Measurements from ENCODE around the gene QSOX1.

The QSOX1 gene

GRCh38 chr1:180215856-180216625, 61.4 kb downstream of the QSOX1 start:
- peaks cover 19% of the 10 kb centered on the region for H3K27me3 ChIP-seq (ENCODE audit: insufficient read depth, insufficient read length)
- no peak for DNase-seq (ENCODE audit: low read depth, low spot score)

GRCh38 chr1:180217006-180217405, 62.3 kb downstream of the QSOX1 start:
- no peaks in the 10 kb centered on the region; the same call in 1 of the 2 replicates for H3K9me3 ChIP-seq (ENCODE audit: insufficient read depth, low read length)
- H3K27me3 ChIP-seq (ENCODE audit: insufficient read depth, insufficient read length), result peaks cover 24% of the 10 kb centered on the region
- H3K4me1 ChIP-seq (ENCODE audit: insufficient read depth, insufficient read length), result no peaks in the 10 kb centered on the region
- TF ChIP-seq ZNF274 (IDR thresholded peaks at IDR 0.05; ENCODE audit: low read depth, low read length), result no peak
- no peak for TF ChIP-seq YY1 (IDR thresholded peaks at IDR 0.05; ENCODE audit: insufficient read depth, insufficient read length)
- no peaks in the 10 kb centered on the region for H3K36me3 ChIP-seq (ENCODE audit: insufficient read depth, insufficient read length, low read length)
- no peak overlapping the region for H3K4me3 ChIP-seq (ENCODE audit: insufficient read length, low read depth)
- H3K9ac ChIP-seq (ENCODE audit: insufficient read length, low read depth), result no peak overlapping the region
- no peak for DNase-seq (ENCODE audit: low read depth, low spot score)

More at GRCh38 chr1:180215856-180216625, 61.4 kb downstream of the QSOX1 start:
- no peak overlapping the region for H3K4me3 ChIP-seq (ENCODE audit: insufficient read length, low read depth)
- no peak for TF ChIP-seq SUZ12 (IDR thresholded peaks at IDR 0.05; ENCODE audit: extremely low read depth, insufficient read depth, insufficient read length)
- no peak for TF ChIP-seq YY1 (IDR thresholded peaks at IDR 0.05; ENCODE audit: insufficient read depth, insufficient read length)
- TF ChIP-seq ZNF274 (IDR thresholded peaks at IDR 0.05; ENCODE audit: low read depth, low read length), result no peak
- H3K4me1 ChIP-seq (ENCODE audit: insufficient read depth, insufficient read length), result no peaks in the 10 kb centered on the region
- H3K9me3 ChIP-seq (ENCODE audit: insufficient read depth, low read length), result no peaks in the 10 kb centered on the region; the same call in 1 of the 2 replicates
- H3K36me3 ChIP-seq (ENCODE audit: insufficient read depth, insufficient read length, low read length), result no peaks in the 10 kb centered on the region
- H3K9ac ChIP-seq (ENCODE audit: insufficient read length, low read depth), result no peak overlapping the region

GRCh38 chr1:180218806-180219765, 64.4 kb downstream of the QSOX1 start:
- no peaks in the 10 kb centered on the region; the same call in 1 of the 2 replicates for H3K9me3 ChIP-seq (ENCODE audit: insufficient read depth, low read length)
- TF ChIP-seq SUZ12 (IDR thresholded peaks at IDR 0.05; ENCODE audit: extremely low read depth, insufficient read depth, insufficient read length) (no peak), YY1 (IDR thresholded peaks at IDR 0.05; ENCODE audit: insufficient read depth, insufficient read length) (no peak)
- no peak overlapping the region for H3K4me3 ChIP-seq (ENCODE audit: insufficient read length, low read depth)
- peaks cover 44% of the 10 kb centered on the region for H3K27me3 ChIP-seq (ENCODE audit: insufficient read depth, insufficient read length)
- H3K4me1 ChIP-seq (ENCODE audit: insufficient read depth, insufficient read length), result no peaks in the 10 kb centered on the region
- no peak overlapping the region for H3K9ac ChIP-seq (ENCODE audit: insufficient read length, low read depth)
- no peaks in the 10 kb centered on the region for H3K36me3 ChIP-seq (ENCODE audit: insufficient read depth, insufficient read length, low read length)
- DNase-seq (ENCODE audit: low read depth, low spot score), result no peak

- H3K27me3 ChIP-seq (ENCODE audit: insufficient read depth, insufficient read length), result peaks cover 51% of the 10 kb centered on the region
- no peaks in the 10 kb centered on the region; the same call in 1 of the 2 replicates for H3K9me3 ChIP-seq (ENCODE audit: insufficient read depth, low read length)
- TF ChIP-seq ZNF274 (IDR thresholded peaks at IDR 0.05; ENCODE audit: low read depth, low read length) (no peak), YY1 (IDR thresholded peaks at IDR 0.05; ENCODE audit: insufficient read depth, insufficient read length) (no peak), SUZ12 (IDR thresholded peaks at IDR 0.05; ENCODE audit: extremely low read depth, insufficient read depth, insufficient read length) (no peak)
- no peaks in the 10 kb centered on the region for H3K36me3 ChIP-seq (ENCODE audit: insufficient read depth, insufficient read length, low read length)
- no peaks in the 10 kb centered on the region for H3K4me1 ChIP-seq (ENCODE audit: insufficient read depth, insufficient read length)
- H3K9ac ChIP-seq (ENCODE audit: insufficient read length, low read depth), result no peak overlapping the region
- H3K4me3 ChIP-seq (ENCODE audit: insufficient read length, low read depth), result no peak overlapping the region
- no peak for DNase-seq (ENCODE audit: low read depth, low spot score)
Measured at GRCh38 chr1:180219776-180220175, 65.1 kb downstream of the QSOX1 start.

- TF ChIP-seq SUZ12 (IDR thresholded peaks at IDR 0.05; ENCODE audit: extremely low read depth, insufficient read depth, insufficient read length) (no peak), YY1 (IDR thresholded peaks at IDR 0.05; ENCODE audit: insufficient read depth, insufficient read length) (no peak), ZNF274 (IDR thresholded peaks at IDR 0.05; ENCODE audit: low read depth, low read length) (no peak)
- H3K4me3 ChIP-seq (ENCODE audit: insufficient read length, low read depth), result no peak overlapping the region
- no peaks in the 10 kb centered on the region; the same call in 1 of the 2 replicates for H3K9me3 ChIP-seq (ENCODE audit: insufficient read depth, low read length)
- no peaks in the 10 kb centered on the region for H3K4me1 ChIP-seq (ENCODE audit: insufficient read depth, insufficient read length)
- no peak overlapping the region for H3K9ac ChIP-seq (ENCODE audit: insufficient read length, low read depth)
- H3K27me3 ChIP-seq (ENCODE audit: insufficient read depth, insufficient read length), result peaks cover 67% of the 10 kb centered on the region
- no peak for DNase-seq (ENCODE audit: low read depth, low spot score)
- H3K36me3 ChIP-seq (ENCODE audit: insufficient read depth, insufficient read length, low read length), result no peaks in the 10 kb centered on the region
Measured at GRCh38 chr1:180221462-180221861, 66.8 kb downstream of the QSOX1 start.

- peaks cover 7% of the 10 kb centered on the region for H3K4me1 ChIP-seq (ENCODE audit: insufficient read depth, insufficient read length)
- H3K36me3 ChIP-seq (ENCODE audit: insufficient read depth, insufficient read length, low read length), result no peaks in the 10 kb centered on the region
- no peak overlapping the region for H3K9ac ChIP-seq (ENCODE audit: insufficient read length, low read depth)
- TF ChIP-seq YY1 (IDR thresholded peaks at IDR 0.05; ENCODE audit: insufficient read depth, insufficient read length) (no peak), SUZ12 (IDR thresholded peaks at IDR 0.05; ENCODE audit: extremely low read depth, insufficient read depth, insufficient read length) (no peak), ZNF274 (IDR thresholded peaks at IDR 0.05; ENCODE audit: low read depth, low read length) (no peak)
- DNase-seq (ENCODE audit: low read depth, low spot score), result no peak
- no peak overlapping the region for H3K4me3 ChIP-seq (ENCODE audit: insufficient read length, low read depth)
- H3K9me3 ChIP-seq (ENCODE audit: insufficient read depth, low read length), result no peaks in the 10 kb centered on the region
- peaks cover 87% of the 10 kb centered on the region for H3K27me3 ChIP-seq (ENCODE audit: insufficient read depth, insufficient read length)
Measured at GRCh38 chr1:180224902-180225301, 70.2 kb downstream of the QSOX1 start.

- peaks cover 84% of the 10 kb centered on the region for H3K27me3 ChIP-seq (ENCODE audit: insufficient read depth, insufficient read length)
- H3K4me1 ChIP-seq (ENCODE audit: insufficient read depth, insufficient read length), result peaks cover 7% of the 10 kb centered on the region
- TF ChIP-seq YY1 (IDR thresholded peaks at IDR 0.05; ENCODE audit: insufficient read depth, insufficient read length), result no peak
- TF ChIP-seq SUZ12 (IDR thresholded peaks at IDR 0.05; ENCODE audit: extremely low read depth, insufficient read depth, insufficient read length), result no peak
- no peak for TF ChIP-seq ZNF274 (IDR thresholded peaks at IDR 0.05; ENCODE audit: low read depth, low read length)
- H3K9ac ChIP-seq (ENCODE audit: insufficient read length, low read depth), result no peak overlapping the region
- no peaks in the 10 kb centered on the region for H3K9me3 ChIP-seq (ENCODE audit: insufficient read depth, low read length)
- no peak for DNase-seq (ENCODE audit: low read depth, low spot score)
- H3K36me3 ChIP-seq (ENCODE audit: insufficient read depth, insufficient read length, low read length), result no peaks in the 10 kb centered on the region
- no peak overlapping the region for H3K4me3 ChIP-seq (ENCODE audit: insufficient read length, low read depth)
Measured at GRCh38 chr1:180225403-180225802, 70.7 kb downstream of the QSOX1 start.
